HG03571 (cell line): Measurements from ENCODE around the gene RHOA.
A peak's percentile ranks its signal among the peaks of the same experiment; 100 is the strongest.
"Not testable (repeated sequence)": the region's sequence is repeated elsewhere in the genome, so short reads cannot be mapped to it uniquely, and the experiment has no call there.

Experiments
- ATAC-seq: cut with Tn5 transposase; IDR thresholded peaks from one replicate; pipeline ENCODE4 v1.9.1; 2021; ENCODE audit not compliant: unreplicated experiment

The RHOA gene

DNA sequence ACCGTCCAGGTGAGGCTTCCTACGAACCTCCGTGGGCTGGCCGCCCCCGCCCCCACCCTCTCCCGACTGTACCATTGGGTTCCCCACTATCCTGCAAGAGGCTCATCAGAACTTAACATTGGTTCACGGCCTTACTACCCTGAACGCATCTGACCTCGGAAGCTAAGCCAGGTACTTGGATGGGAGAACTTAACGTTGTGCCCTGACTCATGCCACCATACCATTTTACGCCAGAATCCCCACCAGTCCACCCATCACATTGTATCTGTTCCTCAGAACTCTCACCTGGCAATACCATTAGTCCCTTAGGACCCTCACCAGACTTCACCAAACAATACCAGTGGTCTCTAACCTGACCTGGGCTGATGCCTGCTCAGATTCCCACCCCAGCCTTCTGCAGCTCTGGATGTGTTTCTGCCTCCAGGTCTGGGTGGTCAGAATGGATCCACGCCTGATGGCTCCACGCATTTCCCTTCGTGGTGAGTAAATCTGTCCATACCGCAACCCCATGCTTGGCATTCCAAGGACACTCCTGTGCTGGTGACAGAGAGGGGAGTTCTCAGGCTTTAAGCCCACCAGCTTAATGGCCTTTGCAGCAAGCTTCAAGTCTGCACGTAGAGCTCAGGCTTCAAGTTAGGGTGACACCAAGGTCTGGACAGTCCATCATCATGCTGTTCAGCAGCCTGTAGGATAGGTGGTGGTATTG, 1.0 kb upstream of the RHOA start:
- ATAC-seq: no peak

DNA sequence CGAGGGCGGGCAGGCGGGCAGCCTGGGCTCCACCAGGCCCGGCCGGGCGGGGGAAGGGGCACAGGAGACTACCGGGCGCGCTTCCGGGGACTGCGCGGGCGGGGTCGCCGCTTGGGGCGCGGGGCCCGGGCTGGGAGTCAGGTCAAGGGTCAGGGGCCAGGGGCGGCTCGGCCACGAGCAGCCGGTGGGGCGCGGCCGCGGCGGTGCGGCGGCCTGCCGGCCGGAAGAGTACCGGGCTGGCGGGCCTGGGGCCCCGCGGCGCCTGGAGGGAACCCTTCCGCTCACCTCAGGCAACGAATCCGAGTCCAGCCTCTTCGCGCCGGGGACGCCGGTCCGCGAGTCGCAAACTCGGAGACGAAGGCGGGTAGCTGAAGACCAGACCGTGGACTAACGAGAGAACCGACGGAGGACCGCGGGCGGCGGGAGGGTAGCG, 225 bp downstream of the RHOA start:
- peak; percentile 27 for ATAC-seq

DNA sequence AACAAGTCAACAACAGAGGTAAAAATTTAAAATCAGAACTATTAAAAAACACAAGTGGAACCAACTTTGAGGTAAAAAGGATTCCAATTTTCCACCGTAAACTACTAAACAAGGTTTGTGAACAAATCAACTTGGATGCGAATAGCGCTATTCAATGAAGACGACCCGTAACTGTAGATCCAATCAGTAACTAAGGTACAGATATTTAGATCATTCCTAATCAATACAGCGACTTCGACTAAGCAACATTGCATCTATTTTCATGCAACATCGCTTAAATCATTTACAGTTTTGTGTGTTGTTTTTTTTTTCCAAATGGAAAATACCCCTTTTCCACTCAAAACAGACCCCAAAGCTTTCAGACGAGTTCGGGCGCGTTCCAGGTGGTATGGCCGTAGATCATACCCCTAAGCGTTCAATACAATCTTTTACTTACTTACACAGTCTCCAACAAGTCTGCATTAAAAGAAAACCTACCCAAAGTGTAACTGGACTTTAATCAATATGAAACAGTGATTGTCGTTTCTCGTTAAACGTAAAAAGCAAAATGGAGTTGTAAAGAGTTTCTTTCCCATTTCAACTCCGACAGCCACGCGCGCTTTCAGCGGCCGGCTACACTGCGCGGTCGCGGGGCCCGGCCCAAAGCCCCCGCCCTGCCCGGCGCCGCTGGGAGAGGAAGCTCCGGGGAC, 786 bp downstream of the RHOA start:
- no peak for ATAC-seq

DNA sequence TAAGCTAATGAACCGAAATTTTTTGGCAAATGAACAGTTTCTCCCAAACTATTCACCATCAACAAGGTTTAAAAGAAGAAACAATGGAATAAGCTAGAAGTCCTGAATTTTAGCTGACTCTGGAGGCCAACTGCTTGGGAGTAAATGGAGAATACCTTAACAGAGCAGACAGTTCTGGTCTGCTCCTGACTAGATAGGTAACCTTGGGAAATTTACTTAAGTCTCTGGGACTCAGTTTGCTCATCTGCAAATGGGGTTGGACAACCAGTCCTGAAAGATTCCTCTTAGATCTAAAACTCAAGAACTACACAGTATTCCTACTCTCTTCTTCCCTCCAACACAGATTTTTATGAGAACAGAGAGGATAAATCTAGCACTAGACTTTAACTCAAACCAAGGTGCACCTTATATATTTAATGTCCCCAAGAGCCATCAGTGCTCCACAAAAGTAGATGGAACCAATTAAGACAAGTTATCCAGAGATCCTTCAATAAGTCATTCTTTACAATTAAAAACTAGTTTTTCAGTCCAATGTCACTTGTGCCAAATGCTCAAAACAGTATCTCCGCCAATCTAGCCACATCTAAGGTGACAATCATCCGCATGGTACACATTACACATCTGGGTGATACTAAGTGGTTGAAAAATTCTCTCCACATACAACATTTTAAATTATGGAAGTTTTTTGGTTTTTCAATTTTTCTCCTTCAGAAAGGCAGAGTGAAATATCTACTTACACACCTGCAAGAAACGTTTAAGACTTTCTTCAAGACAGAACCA, 1.5 kb downstream of the RHOA start:
- ATAC-seq: no peak

DNA sequence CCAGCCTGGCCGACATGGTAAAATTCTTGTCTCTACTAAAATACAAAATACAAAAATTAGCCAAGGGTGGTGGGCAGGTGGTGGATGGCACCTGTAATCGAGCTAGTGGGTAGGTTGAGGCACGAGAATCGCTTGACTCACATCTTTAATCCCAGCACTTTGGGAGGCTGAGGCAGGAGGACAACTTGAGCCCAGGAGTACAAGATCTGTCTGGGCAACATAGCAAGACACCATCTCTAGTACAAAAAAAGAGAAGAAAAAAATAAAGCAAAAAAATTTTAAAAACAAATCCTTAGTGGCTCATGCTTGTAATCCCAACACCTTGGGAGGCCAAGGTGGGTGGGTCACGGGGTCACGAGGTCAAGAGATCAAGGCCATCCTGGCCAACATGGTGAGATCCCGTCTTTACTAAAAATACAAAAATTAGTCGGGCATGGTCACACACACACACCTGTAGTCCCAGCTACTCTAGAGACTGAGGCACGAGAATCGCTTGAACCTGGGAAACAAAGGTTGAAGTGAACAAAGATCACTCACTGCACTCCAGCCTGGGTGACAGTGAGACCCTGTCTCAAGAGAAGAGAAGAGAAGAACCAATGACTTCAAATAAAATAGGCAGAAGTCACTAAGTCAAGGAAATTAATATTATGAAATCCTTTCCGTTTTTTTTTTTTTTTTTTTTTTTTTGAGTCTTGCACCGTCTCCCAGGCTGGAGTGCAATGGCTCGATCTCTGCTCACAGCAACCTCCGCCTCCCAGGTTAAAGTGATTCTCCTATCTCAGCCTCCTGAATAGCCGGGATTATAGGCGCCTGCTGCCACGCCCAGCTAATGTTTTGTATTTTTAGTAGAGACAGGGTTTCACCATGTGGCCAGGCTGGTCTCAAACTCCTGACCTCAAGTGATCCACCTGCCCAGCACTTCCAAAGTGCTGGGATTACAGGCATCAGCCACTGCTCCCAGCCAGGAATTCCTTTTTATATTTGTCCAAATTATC, 4.9 kb downstream of the RHOA start:
- no peak for ATAC-seq

GRCh38 chr3:49405570-49405969, 6.2 kb downstream of the RHOA start:
- not testable (repeated sequence) for ATAC-seq

GRCh38 chr3:49403891-49404290, 7.9 kb downstream of the RHOA start:
- ATAC-seq: no peak

DNA sequence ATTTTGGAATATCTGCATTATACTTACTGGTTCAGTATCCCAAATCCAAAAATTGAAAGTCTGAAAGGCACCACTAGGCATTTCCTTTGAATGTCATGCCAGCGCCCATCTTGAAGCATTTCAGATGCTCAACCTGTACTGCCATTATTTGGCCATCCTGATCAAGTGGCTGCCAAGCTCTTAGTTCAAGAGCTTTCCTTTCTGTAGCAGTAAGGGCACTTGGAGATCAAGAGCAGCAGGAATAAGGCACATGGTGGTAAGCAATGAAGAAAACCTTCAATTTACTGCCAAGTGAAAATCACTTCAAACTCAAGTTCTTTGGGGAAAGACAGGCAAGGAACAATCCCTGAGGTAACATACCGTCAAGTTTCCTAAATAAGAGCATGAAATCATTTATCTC, 10.0 kb downstream of the RHOA start:
- no peak for ATAC-seq

DNA sequence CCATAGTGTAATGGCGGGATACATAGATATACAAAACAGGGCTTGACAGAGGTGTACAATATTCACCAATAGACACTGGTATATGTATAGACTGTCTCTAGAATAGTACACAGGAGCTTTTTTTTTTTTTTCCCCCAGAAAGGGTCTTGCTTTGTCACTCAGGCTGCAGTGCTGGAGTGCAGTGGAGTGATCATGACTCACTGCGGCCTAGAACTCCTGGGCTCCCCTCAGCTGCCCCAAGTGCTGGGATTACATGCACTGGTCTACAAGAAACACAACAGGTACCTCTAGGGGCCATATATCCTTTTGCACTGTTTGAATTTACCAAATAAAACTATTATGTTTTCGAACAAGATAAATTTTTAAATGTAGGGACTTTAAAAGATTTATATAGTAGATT, 12.3 kb downstream of the RHOA start:
- no peak for ATAC-seq

GRCh38 chr3:49397470-49397869, 14.3 kb downstream of the RHOA start:
- no peak for ATAC-seq

GRCh38 chr3:49391310-49391709, 20.5 kb downstream of the RHOA start:
- not testable (repeated sequence) for ATAC-seq

DNA sequence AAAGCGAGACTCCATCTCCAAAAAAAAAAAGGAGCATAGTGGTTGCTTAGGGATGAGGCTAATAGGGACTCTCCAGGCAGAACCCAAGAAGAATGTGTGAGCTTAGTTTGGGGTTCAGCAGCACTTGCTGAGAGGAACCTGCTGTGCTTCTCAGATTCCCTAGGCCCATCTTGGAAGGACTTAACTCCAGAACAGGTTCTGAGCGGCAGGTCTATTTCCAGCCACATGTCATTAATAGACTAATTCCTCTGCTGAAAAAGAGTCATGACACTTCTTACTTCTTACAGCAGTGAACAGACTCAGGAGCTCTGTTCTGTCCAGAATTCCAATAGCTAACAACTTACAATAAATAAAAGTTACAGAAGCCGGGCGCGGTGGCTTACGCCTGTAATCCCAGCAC, 22.5 kb downstream of the RHOA start:
- ATAC-seq: no peak

DNA sequence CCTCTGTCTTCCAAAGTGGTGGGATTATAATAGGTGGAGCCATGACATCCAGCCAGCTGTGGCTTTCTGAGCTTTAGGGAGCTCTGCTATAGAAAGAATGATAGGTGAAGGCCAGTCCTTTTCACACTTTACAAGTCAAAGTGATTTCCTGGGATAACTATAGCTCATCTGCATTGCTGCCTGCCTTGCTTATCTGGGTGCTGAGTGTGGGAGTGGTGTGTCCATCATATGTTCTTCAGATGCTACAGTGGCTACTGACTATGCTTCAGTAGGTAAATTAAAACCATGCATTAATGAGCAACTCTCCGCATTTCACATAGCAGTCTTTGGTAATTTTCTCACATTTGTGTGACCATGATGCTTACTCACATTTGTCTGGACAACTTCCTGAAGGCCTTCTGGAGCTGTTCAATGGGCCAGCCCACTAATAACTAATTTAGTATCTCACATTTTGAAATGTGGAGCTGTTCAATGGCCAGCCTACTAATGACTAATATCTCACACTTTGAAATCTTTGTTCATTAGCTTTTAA, 23.4 kb downstream of the RHOA start:
- ATAC-seq: no peak

DNA sequence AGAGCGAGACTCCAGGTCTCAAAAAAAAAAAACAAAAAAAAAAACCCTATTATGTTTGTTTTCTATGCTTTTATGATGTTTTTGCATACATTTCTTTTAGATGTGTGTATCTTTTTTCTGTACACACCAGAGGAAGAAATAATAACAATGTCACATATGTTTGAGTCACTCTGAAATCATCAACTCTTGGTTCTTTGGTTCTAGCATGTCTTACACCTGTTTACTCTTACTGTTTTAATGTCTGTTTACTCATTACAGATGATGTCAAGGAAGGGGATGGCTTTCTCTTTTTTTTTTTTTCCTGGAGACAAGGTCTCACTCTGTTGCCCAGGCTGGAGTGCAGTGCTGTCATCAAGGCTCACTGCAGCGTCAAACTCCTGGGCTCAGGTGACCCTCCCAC, 24.1 kb downstream of the RHOA start:
- ATAC-seq: no peak

GRCh38 chr3:49386056-49386756, 25.6 kb downstream of the RHOA start:
- no peak for ATAC-seq

GRCh38 chr3:49385617-49386016, 26.2 kb downstream of the RHOA start:
- ATAC-seq: no peak

GRCh38 chr3:49383387-49383786, 28.4 kb downstream of the RHOA start:
- ATAC-seq: no peak

DNA sequence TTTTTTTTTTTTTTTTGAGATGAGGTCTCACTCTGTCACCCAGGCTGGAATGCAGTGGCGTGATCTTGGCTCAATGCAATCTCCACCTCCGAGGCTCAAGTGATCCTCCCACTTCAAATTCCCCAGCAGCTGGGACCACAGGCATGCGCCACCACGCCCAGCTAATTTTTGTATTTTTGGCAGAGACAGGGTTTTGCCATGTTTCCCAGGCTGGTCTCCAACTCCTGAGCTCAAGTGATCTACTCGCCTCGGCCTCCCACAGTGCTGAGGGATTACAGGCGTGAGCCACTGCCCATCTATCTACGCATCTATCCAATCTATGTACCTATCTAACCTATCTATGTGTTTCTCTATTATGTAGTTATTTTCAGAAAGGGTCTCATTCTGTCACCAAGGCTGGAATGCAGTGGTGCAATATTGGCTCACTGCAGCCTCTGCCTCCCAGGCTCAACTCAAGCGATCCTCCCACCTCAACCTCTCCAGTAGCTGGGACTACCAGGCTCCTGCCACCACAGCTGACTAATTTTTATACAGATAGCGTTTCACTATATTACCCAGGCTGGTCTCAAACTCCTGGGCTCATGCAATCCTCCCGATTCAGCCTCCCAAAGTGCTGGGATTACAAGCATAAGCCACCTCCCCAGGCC, 33.4 kb downstream of the RHOA start:
- no peak for ATAC-seq

DNA sequence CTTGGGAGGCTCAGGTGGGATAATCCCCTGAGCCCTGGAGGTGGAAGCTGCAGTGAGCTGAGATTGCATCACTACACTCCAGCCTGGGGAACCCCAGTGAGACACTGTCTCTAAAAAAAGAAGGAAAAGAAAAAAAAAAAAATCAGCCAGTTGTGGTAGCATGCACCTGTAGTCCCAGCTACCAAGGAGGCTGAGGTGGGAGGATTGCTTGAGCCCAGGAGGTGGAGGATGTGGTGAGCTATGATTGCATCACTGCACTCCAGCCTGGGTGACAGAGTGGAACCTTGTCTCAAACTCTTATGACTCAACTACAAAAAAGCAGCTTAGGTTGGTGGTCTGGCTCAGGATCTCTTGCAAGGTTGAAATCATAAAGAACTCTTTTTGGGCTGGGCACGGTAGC, 34.3 kb downstream of the RHOA start:
- peak; percentile 49 for ATAC-seq
